IPS DF 4.7 (cell line): ENCODE results near the gene ACVR1B.

Source experiments
- DNase-seq: peaks from one replicate; pipeline ENCODE4 v3.0.0-alpha.2; 2013; ENCODE audit warnings: low spot score; ENCODE audit errors: extremely low read depth

Gene ACVR1B

DNA sequence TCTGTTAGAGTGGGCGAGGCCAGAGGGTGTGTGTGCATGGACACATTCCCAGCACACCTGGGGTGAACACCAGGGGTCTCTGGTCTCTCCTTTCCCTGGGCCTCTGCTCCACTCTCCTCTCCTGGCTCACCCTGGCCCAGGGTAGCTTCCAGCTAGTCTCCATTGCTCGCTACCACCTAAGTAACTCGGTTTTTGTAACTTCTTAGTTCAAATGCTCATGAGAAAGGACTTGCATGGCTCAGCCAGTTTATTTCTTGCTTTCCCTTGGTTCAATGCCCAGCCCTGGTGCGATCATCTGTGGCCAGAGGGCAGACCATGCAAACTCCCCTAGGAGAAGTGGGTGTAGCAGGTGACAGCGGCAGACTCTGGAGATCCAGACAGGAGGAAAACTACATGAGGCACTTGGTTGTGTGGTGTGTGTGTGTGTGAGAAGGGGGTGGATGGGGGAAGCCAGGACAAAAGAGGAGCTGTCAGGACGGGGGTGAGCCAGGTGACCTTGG lies 8.9 kb upstream of the ACVR1B start:
- DNase-seq: no peak

DNA sequence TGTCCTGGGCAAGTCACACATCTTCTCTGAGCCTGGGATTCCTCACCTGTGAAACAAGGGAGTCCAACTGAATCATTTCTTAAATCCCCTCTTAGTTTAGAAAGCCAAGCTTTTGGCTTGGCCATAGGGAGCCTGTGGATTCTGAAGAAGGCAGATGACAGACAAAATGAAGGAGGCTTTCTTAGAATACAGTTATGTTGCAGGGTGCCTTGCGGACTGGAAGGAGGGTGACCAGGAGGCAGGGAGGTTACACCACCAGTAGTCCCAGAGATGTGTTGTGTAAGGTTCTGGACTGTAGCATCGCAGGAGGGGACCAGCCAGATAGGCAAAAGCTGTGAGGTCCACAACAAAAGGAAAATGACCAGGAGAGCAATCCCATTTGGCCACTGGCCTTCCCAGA lies 8.2 kb upstream of the ACVR1B start:
- no peak for DNase-seq

DNA sequence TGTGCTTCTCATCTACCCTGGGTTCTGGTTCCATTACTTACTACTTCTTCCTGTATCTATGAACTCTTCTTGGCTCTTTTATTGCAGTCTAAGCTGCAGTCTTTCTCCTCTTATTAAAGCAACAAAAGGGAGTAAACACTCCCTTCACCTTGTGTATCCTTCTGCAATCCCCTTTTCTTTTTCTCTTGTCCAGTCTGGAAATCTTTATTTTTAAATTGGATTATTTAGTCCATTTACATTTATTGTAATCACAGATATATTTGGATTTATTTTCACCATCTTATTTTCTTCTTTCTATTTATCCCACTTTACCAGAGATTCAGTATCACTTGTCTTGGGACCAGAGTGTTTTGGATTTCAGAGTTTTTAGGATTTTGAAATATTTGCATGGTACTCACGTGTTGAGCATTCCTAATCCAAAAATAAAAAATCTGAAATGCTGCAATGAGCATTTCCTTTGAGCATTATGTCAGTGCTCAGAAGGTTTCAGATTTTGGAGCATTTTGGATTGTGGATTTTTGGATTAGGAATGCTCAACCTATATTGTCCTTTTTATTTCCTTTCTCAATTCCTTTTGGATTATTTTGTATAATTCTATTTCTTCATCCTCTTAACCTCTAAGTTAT lies 6.8 kb upstream of the ACVR1B start:
- DNase-seq: no peak

DNA sequence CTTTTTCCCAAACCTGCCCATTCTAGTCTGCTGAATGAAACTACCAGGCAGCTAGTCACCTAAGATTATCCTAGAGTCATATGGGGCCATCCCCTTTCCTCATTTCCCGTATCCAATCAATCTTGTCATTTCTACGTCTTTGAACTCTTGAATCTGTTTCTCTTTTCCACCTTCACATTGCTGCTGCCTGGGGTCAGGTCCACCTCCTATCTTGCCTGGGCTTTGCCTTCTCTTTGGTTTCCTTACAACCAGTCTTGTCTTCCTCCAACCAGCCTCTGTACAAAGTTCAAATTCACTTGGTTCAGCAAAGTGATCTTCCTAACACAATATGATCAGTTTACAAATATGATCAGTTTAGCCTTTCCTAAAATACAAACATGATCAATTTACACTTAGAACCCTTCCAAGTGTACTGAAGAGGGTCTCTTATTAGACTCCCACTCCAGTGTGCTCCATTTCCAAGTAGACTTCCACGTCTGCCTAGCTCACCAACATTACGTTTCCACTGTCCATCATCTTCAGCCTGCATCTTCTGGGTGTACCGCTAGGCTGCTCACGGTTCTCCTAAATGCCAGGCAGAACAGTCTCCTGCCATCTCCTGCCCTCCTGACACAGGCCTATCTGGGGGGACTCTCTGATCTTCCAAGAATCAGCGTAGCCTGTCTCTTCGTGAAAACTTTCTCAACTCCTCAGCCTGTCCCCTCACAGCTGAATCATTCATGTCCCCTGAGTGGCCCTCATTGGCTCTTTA lies 4.1 kb upstream of the ACVR1B start:
- DNase-seq: no peak

DNA sequence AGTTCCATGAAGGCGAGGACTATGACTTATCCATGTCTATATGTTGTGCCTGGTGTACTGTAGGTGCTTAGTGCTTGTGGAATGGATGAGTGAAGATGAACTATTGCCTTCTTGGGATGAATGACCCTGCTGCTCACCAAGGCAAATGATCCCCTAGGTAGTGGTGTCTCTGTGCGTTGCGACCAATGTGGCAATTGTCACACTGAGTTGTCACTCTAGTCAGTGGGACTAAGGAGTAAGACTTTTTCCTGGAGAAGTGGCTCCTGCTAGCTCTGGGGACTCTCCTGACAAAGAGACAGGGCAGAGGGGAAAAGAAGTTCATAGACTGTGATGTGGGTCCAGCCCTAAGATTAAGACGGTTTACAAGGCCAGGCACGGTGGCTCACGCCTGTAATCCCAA lies 3.4 kb upstream of the ACVR1B start:
- no peak for DNase-seq

DNA sequence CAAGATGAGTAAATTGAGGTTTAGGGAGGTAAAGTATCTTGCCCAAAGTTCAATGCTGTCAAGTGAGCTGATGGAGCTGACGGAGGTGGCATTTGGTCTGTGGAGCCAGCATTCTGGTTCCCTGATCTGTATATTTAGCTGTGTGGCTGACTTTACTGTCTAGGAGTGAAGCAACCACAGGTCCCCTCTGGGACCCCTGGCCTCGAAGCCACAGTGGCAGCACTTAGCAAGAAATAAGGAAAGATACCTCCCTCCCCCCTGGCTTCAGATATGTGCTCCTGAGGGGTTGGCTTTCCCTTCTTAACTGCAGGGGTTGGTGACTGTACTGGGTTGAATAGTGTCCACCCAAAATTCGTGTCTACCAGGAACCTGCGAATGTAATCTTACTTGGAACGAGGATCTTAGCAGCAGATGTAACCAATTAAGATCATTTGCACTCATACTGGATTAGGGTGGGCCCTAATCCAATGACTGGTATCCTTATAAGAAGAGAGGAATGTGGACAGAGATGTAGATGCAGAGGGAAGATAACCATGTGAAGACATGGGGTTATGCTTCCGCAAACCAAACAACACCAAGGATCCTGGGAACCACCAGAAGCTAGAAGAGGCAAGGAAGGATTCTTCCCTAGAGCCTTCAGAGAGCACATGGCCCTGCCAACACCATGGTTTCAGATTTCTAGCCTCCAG lies 2.0 kb upstream of the ACVR1B start:
- no peak for DNase-seq

DNA sequence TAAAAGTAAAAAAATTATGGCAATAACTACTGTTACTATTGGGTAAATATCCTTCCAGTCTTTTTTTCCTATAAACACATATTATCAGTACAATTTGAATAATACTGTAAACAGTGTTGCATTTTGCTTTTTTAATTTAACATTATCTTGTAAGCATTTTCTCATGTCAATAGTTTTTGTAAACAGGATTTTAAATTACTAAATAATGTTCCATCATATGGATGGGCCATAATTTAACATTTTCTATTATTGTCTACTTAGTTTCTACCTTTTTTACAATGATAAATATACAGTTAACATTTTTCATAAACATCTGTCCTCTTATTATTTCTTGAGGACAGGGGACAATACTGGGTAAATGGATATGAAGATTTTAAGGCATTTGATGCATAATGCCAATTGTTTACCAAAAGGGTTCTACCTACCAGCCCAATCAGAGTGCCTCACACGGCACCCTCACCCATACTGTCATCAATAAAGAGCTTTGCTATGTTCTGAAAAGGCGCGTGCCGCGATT lies 759 bp upstream of the ACVR1B start:
- no peak for DNase-seq

DNA sequence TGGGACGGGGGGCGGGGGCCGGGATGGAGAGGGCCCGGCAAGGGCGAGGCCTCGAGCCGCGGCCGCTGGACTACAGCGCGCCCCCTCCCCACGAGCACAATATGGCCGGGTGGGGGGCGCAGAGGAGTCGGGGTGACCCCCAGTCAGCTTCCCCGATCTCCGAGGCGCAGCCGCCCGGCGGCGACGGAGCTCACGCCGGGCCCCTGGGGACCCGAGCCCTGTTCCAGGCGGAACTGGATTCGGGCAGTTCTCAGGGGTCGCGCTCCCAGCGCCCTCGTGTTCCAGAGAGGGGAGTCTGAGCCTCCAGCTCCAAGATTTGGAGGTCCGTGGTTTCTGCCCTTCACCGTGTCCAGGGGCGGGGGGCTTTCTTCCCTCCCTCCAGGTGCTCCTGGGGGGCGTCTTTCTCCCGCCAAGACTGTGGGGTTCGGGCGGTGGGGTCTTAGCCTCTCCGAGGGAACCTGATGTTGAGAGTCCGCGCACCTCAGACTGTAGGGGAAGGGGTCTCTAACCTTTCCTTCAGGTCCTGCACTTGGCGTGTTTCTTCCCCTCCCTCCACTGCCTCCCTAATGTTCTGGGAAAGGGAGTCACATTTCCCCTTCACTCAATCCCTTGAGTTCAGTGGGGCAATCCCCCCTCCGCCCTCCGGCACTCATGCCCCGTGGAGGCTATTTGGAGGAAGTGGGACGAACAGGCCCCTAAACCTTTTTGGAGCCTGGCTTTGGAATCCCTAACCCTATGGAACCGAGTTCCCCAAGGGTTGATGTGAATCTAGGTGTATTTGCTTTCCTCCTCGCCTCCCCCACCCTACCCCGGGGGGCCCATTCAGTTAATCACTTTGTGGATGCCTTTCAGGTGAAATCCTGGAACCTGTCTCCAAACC lies 584 bp downstream of the ACVR1B start:
- no peak for DNase-seq

DNA sequence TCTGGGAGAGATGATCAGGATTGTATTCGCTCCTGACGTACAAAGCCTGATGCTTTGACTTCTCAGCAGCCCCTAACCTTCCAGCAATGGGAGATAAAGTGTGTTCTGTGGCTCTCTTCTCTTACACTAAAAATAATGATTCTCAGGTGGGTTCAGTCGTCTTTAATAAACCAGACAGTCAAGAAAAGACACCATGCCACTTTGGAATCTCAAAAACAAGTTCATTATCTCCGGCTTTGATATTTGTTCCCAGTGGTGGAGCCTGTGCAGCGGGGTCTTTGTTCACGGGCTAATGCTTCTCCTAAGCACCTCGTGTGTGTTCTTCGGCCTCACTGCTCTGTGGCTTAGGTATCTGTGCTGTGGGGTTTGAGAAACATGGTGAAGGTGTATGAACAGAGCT lies 1.6 kb downstream of the ACVR1B start:
- no peak for DNase-seq

DNA sequence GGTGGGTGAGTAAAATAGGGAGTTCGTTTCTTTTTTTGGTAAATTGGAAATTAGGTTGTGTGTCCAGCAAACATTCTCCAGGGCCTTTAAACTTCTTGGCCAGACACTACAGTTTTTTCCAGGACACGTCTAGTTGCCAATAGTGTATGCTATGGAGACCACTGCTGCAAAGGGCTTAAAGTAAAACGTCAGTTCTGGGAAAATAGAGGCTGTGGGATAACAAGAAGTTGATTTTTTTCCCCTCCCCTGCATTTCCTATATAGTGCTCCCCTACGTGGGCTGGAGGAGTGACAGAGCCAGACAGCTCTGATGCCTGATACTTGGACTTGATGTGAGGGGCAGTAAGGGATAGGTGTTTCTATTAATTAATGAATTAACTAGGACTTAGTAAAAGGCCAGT lies 2.4 kb downstream of the ACVR1B start:
- DNase-seq: no peak

DNA sequence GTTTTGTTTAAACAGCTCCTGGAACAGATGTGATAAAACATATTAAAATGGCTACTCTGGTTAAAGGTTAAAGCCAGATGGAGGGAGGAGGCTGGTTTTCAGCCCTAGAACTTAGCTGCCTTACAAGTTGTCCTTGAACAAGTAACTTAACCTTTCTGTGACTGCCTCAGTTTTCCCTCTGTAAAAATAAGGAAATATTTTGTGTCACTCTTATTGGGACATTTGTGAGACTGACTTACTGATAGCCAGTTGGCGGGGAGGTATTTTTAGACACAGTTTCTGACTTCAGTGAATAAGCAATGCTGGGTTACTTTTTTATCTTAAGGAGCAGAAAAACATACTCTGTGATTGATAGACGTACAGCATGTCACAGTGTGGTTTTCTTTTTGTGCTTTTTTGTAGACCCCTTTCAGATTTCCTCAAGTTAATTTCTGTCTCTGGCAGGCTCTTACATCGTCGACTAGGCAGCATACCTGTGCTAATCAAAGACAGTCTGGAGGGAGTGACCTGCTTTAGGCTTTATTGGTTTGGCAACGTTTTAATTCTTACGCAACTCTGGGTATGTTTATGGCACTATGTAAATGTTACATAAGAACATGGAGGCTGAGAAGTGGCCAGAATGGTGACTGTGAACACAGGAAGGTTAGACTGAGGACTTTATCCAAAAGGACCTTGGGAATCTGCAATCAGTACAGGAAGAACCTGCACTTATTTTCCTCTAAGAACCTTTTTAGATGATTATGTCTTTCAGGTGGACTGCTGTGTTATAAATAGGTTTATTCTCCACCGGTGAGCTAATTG lies 3.3 kb downstream of the ACVR1B start:
- no peak for DNase-seq

DNA sequence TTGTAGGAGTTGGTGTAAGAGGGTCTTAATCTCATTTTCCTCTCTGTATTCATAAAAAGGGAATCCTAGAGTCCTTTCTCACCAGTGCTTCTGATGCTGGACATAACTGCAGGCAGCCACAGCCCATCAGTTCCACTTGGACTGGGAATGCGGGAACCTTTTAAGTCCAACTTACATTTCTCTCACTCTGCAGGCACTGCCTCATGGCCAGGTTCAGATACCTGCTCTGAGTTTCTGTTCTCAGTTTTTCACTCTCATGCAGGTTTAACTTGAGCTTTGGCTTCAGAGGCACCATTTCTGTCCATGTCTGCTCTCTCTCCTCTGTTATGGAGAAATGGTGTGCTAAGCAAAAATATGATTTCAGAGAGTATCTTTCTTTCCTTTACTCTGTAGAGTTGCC lies 4.2 kb downstream of the ACVR1B start:
- DNase-seq: no peak

DNA sequence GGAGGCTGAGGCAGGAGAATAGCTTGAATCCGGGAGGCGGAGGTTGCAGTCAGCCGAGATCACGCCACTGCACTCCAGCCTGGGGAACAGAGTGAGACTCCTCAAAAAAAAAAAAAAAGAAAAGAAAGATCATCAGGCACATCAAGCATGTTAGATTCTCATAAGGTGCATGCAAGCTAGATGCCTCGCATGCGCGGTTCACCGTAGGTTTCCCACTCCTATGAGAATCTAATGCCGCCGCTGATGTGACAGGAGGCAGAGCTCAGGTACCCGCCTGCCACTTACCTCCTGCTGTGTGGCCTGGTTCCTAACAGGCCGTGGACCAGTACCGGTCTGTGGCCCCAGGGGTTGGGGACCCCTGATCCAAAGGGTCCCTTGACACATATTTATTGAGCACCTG lies 7.0 kb downstream of the ACVR1B start:
- DNase-seq: no peak

DNA sequence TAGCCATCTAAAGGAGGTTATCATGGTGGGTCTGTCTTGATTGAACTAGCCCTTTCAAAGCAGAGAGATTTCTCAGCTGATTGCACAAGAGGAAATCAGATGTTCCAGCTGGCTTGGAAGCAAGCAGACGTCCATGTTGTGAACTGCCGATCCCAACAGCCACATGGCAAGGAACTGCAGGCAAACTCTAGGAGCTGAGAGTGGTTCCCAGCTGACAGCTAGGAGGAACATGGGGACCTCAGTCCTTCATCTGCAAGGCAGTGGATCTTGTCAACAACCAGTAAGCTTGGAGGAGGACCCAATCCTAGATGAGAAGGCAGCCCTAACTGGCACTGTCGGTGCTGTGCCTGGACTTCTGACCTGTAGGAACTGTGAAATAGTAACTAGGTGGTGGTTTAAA lies 7.7 kb downstream of the ACVR1B start:
- no peak for DNase-seq

DNA sequence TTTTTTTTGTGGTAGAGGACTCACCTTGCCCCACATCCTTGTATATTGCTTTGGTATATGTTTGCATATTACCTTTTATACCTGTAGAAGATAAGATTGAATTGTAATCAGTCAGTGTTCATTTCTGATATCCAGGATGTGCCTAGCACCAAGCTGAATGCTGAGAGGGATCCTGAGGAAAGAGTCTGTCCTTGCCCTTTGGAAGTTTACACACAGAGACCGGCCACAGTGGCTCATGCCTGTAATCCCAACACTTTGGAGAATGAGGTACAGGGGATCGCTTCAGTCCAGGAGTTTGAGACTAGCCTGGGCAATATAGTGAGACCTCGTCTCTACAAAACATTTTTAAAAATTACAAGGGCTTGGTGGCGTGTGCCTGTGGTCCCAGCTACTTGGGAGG lies 8.4 kb downstream of the ACVR1B start:
- DNase-seq: no peak

DNA sequence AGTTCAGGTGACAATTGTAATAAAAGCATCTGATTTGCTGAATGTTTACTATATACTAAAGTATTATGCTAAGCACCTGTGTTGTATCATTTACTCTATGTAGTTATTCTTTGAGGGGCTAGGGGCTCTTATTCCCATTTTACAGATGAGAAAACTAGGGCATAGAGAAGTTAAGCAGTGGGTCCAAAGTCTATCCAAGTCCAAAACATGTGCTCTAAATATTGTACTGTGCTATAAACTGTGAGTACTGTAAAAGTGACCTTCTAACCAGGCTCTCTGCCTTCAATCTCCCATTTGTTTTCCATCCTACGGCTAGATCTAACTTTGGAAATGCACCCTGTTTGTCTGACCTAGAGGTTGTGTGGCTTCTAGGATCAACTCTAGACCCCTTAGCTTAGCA lies 9.0 kb downstream of the ACVR1B start:
- DNase-seq: no peak

DNA sequence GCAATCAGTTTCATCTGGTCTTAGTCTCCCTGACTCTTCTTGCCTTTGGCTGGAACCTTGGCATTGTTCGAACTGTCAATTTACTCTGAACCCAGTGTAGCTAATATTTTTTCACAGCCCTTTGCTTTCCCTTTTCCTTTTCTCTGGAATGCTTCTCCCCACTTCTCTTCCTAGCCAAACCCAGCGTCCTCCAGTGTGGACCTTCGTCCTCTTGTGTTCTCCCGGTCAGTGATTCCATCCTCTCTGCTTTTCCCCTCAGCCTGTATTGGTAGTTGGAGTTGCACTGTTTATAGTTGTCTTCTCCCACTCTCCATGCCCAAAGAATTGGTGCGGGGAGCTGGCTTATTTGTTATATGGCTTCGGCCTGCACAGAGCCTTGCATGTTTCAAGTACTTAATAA lies 9.4 kb downstream of the ACVR1B start:
- no peak for DNase-seq

DNA sequence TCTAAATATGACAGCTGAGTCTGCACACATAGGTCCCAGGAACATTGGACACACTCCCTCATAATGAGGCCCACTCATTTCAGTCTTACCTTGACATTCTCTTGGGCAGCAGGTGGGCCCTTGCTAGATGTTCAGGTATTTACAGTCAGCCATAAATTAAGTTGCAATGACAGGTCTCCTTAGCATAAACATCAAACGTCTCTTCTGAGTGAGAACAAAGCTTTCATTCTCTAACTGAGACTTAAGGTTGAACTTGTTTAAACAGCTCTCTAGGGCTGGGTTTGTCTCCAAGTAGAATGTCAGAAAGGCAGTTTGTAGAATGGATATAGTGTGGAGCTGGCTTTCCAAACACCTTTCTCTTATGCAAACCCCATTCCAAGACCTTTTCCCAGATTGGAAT lies 10.3 kb downstream of the ACVR1B start:
- DNase-seq: no peak

DNA sequence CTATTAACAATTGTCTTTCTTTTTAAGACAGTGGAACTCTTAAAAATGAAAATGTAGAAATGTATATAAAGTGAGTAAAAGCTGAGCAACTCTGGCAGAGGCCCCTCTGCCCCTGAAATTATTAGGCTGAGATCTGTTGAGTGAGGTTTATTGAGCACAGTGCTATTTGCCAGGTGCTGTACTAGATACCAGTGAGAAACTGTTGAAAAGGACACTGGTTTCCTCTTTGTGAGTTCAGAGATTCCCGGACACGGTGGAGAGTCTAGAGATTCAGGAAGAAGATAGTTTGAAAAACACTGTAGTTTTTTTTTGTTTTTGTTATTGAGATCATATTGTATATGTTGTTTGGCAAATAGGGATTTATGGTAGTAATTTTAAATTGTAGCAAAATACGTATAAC lies 11.2 kb downstream of the ACVR1B start:
- DNase-seq: no peak

DNA sequence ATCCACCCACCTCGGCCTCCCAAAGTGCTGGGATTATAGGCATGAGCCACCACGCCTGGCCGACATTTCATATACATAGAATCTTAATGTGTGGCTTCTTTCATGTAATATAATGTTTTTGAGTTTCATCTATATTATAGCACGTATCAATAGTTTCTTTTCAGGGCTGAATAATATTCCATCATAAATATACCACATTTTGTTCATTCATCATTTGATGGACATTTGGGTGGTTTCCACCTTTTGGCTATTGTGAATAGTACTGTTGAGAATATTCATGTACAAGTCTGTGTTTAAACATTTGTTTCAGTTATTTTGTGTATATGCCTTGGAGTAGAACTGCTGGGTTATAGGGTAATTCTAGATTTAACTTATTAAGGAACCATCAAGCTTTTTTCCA lies 12.0 kb downstream of the ACVR1B start:
- DNase-seq: no peak

DNA sequence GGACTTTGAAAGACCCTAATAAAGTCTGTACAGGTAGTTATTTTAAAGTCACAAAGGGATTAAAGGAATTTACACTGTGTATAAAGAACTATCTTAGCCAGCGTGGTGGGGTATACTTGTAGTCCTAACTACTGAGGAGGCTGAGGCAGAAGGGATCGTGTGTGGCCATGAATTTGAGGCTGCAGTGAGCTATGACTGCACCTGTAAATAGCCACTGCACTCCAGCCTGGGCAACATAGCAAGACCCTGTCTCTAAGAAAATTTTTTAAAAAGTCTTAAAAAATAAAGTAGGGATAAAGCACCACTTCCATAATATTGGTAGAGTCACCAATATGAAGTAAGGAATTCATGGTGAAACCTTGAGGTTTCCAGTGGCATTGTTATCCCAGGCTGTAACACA lies 18.1 kb downstream of the ACVR1B start:
- DNase-seq: no peak
